ENCODE data around the gene DHRS1.

DHRS1 gene

GRCh38 chr14:24327914-24328313 is 28.3 kb upstream of the DHRS1 start:
- DNase-seq (ENCODE audit: low read depth) = peak; percentile 33

DNA sequence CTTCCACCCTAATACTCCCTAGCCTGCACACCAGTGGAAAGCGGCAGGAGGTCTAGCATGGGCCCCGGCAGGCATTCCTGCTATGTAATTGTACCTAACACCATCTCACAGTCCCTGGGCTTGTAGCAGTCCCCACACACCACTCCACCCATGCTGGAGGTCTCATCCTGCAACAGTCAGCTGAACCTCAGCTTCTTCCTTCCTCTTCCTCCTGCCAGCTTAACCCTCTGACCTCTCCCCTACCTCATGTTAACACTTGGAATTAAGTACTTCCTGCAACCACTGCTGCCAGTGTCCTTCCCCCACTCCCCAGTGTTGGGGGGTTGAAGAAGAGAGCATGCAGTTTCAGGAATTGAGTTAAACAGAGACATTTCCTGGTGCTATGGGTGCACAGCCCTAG is 27.7 kb upstream of the DHRS1 start:
- no peak for DNase-seq (ENCODE audit: low read depth)

DNA sequence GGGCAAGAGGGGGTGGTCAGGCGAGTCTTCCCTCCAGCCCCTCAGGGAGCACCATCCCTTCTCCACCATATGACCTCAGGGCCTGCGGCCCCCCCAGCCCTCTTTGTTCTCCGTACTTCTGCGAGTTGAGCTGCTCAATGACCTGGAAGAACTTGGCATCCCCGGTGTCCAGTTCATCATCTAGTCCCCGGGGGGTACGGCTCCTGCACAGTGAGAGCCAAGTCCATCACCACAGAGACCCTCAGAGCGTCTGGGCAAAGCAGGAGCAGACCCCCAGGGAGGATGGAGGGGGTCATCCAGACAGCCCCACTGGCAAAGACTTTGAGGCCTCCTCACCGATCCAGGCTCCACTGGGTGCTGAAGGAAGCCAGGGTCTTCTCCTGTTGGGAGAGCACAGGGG is 26.4 kb upstream of the DHRS1 start:
- no peak for DNase-seq (ENCODE audit: low read depth)

DNA sequence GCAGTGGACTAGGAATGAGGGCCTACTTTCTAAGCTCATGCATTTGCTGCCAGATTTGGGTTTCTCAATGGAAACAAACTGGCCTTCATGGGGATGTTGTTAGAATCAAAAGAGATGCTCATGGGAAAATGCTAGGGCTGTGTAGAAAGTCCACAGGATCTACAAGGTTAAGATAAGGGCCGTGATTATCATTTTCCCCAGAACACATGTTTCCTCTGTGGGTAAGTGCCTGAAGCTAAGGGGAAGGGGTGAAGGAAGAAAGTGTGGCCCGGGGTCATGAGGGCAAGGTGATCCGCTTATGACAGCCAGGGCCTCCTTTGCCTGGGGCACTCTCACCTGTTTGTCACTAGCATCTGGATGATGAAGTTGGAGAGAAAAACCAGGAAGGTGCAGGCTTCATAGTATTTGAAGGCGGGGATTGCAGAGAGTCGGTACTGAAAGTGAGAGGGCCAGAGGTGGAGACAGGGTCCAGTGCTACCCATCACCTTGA is 25.5 kb upstream of the DHRS1 start:
- no peak for DNase-seq (ENCODE audit: low read depth)

DNA sequence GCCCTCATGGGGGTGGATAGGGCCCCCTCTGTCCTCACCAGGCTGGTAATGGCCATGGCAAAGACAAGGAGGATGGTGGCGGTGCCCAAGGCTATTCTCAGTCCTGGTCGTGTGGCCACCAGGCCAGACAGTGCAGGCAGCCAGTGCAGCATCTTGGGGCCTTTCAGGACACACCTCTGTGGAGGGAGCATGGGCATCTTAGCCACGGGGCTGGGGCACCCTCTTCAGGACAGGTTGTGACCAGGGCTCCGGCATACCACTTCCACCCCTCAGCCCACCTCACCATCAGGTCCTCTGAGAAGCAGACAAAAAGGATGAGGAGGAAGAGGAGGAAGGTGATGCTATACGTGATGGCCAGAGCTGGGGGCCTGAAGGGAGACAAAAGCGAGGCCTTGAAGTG is 24.4 kb upstream of the DHRS1 start:
- DNase-seq (ENCODE audit: low read depth) = no peak

DNA sequence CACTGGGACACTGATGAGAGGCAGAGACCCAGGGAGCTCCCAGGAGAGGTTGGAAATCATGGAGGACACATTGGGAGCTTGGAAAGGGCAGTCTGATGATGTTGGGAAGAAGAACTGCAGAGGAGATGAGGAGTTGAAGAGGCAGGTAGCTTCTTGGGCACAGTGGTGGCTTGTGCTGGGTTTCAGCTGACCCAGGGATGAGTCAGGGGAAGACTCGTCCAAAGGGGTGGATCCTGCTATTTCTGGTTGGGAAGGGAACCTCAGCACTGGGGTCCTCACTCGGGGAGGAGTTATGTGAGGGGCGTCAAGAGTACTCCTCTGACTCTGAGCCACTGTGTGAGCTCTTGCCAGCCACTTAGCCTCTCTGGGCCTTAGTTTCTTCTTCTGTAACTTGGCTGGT is 23.8 kb upstream of the DHRS1 start:
- no peak for DNase-seq (ENCODE audit: low read depth)

GRCh38 chr14:24322672-24323071 is 23.1 kb upstream of the DHRS1 start:
- DNase-seq (ENCODE audit: low read depth) = no peak

DNA sequence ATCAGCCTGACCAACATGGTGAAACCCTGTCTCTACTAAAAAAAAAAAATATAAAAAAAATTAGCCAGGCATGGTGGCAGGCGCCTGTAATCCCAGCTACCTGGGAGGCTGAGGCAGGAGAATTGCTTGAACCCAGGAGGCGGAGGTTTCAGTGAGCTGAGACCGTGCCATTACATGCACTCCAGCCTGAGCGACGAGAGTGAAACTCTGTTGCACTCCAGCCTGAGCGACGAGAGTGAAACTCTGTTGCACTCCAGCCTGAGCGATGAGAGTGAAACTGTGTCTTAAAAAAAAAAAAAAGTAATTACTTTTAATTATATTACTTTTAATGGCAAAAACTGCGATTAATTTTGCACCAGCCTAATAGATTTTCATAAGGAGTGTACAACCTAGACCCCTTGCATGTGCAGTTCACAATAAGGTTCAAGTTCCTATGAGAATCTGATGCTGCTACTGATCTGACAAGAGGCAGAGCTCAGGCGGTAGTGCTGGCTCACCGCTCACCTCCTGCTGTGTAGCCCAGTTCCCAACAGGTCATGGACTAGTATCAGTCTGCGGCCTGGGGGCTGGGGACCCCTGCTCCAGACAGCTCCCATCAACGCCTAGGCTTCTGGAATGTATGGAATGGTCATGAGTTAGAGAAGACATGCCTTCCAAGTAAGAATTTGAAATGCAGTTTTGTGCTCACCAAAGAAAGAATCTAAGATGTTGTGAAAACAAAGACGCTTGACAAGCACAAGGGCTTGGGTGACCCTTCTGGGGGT is 21.8 kb upstream of the DHRS1 start:
- DNase-seq (ENCODE audit: low read depth) = no peak

DNA sequence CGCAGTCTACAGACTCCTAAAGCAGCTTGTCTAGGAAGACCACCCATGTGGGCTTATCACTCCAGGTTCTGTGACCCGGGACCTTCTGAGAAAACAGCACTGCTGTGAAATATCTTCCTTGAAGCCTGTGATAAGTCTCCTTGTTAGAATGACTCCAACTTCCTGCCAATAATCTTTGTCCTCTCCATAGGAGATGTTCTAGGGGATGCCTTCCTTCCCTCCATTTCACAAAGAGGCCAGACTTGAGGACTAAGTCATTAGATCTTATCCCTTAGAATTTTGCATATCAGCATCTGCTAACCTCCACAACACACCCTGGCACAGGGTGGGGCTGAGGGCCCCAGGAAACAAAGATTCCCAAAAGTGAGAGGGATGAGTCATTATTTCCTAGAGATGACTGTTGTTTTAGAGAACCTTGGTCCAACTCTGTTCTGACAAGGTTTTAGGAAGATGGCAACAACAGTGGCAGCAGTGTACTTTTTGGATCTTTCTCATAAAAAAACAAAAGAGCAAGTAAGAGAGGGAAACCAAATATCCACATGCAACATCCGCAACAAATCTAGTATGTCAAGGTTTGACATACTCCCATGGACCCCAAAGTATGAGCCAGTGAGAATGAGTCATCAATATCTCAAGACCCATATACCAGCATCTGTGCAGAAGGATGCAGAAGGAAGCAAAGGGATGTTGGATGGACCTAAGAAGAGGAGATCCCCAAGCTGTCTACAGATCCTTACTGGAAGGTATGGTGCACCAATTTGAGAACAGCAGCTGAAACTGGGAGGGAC is 17.8 kb upstream of the DHRS1 start:
- DNase-seq (ENCODE audit: low read depth) = peak; percentile 66

DNA sequence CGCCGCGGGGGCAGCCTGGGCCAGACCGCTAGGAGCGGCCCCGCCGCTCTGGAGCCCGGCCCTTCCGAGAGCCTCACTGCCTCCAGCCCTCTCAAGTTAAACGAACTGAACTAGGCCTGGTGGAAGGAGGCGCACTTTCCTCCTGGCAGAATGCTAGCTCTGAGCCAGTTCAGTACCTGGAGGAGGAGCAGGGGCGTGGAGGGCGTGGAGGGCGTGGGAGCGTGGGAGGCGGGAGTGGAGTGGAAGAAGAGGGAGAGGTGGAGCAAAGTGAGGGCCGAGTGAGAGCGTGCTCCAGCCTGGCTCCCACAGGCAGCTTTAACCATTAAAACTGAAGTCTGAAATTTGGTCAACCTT is 17.0 kb upstream of the DHRS1 start:
- DNase-seq (ENCODE audit: low read depth) = no peak

DNA sequence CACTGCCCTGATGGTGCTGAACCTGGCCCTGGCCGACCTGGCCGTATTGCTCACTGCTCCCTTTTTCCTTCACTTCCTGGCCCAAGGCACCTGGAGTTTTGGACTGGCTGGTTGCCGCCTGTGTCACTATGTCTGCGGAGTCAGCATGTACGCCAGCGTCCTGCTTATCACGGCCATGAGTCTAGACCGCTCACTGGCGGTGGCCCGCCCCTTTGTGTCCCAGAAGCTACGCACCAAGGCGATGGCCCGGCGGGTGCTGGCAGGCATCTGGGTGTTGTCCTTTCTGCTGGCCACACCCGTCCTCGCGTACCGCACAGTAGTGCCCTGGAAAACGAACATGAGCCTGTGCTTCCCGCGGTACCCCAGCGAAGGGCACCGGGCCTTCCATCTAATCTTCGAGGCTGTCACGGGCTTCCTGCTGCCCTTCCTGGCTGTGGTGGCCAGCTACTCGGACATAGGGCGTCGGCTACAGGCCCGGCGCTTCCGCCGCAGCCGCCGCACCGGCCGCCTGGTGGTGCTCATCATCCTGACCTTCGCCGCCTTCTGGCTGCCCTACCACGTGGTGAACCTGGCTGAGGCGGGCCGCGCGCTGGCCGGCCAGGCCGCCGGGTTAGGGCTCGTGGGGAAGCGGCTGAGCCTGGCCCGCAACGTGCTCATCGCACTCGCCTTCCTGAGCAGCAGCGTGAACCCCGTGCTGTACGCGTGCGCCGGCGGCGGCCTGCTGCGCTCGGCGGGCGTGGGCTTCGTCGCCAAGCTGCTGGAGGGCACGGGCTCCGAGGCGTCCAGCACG is 16.4 kb upstream of the DHRS1 start:
- no peak for DNase-seq (ENCODE audit: low read depth)

GRCh38 chr14:24315243-24315806 is 15.7 kb upstream of the DHRS1 start:
- DNase-seq (ENCODE audit: low read depth) = no peak

DNA sequence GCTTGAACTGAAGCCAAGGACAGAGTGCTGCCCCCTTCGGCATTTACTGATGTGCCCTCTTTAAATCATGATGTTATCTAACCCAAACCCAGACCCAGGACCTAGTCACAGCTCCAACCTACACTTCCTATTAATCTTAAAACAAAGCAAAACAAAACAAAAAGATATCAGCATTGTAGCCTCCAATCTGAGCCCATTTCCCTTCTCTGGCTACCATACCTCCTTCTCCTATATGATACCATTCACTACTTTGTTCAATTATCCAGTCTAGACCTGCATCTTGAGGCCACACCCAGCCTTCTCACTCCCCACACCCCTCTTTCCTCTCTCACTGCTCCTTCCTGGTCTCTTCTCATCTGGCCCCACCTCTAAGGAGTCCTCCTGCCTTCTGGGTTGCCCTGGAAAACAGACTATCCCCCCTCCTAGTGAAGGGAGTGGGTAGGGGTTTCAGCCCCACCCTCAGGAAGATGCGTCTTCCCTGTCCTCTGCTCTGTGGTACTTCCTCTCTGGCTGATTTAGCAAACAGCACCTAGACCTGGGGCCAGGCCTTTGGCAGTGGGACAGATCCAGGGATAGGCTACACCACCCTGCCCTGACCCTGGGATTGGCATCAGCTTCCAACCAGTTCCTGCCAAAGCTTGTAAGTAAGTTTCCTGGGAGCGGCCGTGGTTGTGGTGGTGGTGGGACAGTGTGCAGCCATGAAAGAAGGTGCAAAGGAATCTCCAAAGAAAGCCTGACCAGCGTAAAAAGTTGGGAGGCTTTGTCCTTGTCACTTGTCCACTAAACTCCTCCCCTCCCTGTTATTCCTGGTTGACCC is 15.0 kb upstream of the DHRS1 start:
- DNase-seq (ENCODE audit: low read depth) = no peak

GRCh38 chr14:24313913-24314312 is 14.3 kb upstream of the DHRS1 start:
- DNase-seq (ENCODE audit: low read depth) = no peak

DNA sequence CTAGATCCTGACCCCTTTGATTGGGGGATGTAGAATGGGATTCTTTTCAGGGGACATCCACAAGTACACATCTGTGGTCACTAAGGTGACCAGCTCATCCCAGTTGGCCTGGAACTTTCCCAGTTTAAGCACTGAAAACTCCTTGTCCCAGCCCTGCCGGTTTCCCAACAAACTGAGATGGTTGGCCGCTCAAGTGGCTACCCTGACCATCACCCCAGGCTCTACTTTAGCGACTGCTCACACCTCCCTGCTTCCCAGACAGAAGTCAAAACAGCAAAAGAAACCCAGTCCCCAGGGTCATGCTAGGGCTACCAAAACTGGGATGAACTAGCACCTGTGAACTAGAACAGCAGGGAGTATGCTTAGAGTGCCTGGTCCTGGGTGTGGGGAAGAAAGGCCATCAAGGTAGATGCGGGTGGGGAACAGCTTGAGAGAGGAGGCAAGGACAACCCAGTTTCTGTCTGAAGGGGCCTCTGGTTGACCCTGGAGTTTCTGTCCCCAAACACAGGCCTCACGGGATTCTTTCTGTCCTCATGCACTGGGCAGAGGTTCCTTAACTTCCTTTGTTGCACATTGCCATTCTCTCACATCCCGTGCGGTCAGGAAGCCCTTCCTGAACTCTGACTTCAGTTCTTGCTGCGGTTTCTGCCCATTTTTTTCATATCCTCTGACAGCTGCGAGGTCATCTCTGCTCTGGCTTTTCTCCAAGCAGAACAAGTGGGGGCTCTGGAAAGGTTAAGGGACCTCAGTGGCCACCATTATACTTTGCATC is 13.3 kb upstream of the DHRS1 start:
- DNase-seq (ENCODE audit: low read depth) = peak; percentile 64

- no peak for DNase-seq (ENCODE audit: low read depth)
Measured at GRCh38 chr14:24311837-24312615, 12.4 kb upstream of the DHRS1 start.

GRCh38 chr14:24310646-24311604 is 11.3 kb upstream of the DHRS1 start, which contains the start of gene LTB4R:
Gene LTB4R, plus strand, starts transcription at chr14:24311502. Its CDS starts 4,150 bp downstream, at chr14:24315652.
- peak; percentile 77 for DNase-seq (ENCODE audit: low read depth)

DNA sequence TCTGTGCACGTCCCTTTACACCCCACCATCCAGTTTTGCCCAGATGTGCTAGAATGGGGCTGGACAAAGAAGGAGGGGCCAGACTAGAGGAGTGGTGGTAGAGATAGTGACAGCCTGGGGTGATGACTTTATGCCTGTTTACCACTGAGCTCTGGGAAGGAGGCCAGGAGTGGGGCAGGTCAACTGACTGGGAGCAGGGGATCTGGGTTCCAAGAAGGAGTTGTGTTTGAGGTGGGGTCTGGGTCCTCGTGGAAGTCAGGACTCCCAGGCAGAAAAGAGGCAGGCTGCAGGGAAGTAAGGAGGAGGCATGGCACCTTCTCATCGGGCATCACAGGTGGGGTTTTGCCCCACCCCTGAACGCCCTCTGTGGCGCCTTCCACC is 10.7 kb upstream of the DHRS1 start:
- no peak for DNase-seq (ENCODE audit: low read depth)
